ENCODE measurements around the gene NEK10. TPM values are rescaled to one million over a fixed set of nuclear protein-coding genes. Genes with fewer than 3 reads are reported as not detected.

The NEK10 gene
- total and polyA plus RNA-seq, 2 donors (not counting 3 experiments of a cell fraction or from before 2014, with no cell fraction given): 0.32 to 5.0 TPM

- Histone ChIP-seq H2AFZ (ENCODE audit: low read depth, low read length) (no peak overlapping the region), H3K4me1 (ENCODE audit: control insufficient read depth, extremely low read depth, insufficient read depth, low read length) (no peaks in the 10 kb centered on the region), H4K20me1 (replicated peaks; ENCODE audit: control insufficient read depth, extremely low read depth, insufficient read depth, low read length) (no peaks in the 10 kb centered on the region), H3K79me2 (ENCODE audit: control insufficient read depth, insufficient read depth, low read length) (no peaks in the 10 kb centered on the region), H3K9me3 (replicated peaks; ENCODE audit: control insufficient read depth, insufficient read depth, low read length) (no peaks in the 10 kb centered on the region), H3K27ac (ENCODE audit: insufficient read depth, low read depth, low read length) (no peak overlapping the region), H3K4me3 (replicated peaks in 1 of 3; ENCODE audit: insufficient read depth in 1 of 3, low read depth in 1 of 3, low read length in 3 of 3) (no peak overlapping the region), H3K9me1 (replicated peaks; ENCODE audit: control insufficient read depth, extremely low read depth, insufficient read depth, low read length) (no peaks in the 10 kb centered on the region), H3K9ac (replicated peaks; ENCODE audit: extremely low read depth, insufficient read depth, low read length) (no peak overlapping the region), H3K36me3 (ENCODE audit: control insufficient read depth in 2 of 2, extremely low read depth in 1 of 2, insufficient read depth in 2 of 2, low read length in 2 of 2) (no peaks in the 10 kb centered on the region), H3K4me2 (ENCODE audit: insufficient read depth, low read length) (no peak overlapping the region), H3K27me3 (ENCODE audit: control insufficient read depth in 2 of 2, insufficient read depth in 2 of 2, low read length in 2 of 2) (no peaks in the 10 kb centered on the region)
- CTCF ChIA-PET: interaction anchor here (0.7 kb wide), 1 partner anchor 12 kb away, joined by 3 read pairs; no protein-coding TSS in a partner anchor
- intact Hi-C loops (cut with micrococcal nuclease): no loop called here
- no peak for TF ChIP-seq POLR2AphosphoS5 (IDR thresholded peaks at IDR 0.05; ENCODE audit: insufficient read depth, low read depth, low read length)
- no peak for TF ChIP-seq JUN (IDR thresholded peaks at IDR 0.05; ENCODE audit: borderline replicate concordance, insufficient read depth, insufficient read length, low read depth)
- TF ChIP-seq, protein P1, sequence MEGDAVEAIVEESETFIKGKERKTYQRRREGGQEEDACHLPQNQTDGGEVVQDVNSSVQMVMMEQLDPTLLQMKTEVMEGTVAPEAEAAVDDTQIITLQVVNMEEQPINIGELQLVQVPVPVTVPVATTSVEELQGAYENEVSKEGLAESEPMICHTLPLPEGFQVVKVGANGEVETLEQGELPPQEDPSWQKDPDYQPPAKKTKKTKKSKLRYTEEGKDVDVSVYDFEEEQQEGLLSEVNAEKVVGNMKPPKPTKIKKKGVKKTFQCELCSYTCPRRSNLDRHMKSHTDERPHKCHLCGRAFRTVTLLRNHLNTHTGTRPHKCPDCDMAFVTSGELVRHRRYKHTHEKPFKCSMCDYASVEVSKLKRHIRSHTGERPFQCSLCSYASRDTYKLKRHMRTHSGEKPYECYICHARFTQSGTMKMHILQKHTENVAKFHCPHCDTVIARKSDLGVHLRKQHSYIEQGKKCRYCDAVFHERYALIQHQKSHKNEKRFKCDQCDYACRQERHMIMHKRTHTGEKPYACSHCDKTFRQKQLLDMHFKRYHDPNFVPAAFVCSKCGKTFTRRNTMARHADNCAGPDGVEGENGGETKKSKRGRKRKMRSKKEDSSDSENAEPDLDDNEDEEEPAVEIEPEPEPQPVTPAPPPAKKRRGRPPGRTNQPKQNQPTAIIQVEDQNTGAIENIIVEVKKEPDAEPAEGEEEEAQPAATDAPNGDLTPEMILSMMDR (IDR thresholded peaks at IDR 0.05; ENCODE audit: extremely low read depth in 1 of 2, insufficient read depth in 1 of 2, low read depth in 1 of 2, low read length in 2 of 2): no peak
- no peak for TF ChIP-seq EZH2 (IDR thresholded peaks at IDR 0.05; ENCODE audit: borderline replicate concordance, low read depth, low read length, severe bottlenecking)
- no peak for TF ChIP-seq FOS (IDR thresholded peaks at IDR 0.05; ENCODE audit: borderline replicate concordance, insufficient read depth, low read length)
- no peak for TF ChIP-seq GATA2 (IDR thresholded peaks at IDR 0.05; ENCODE audit: insufficient read depth, insufficient read length, low read depth, low read length)
- TF ChIP-seq MYC (IDR thresholded peaks at IDR 0.05; ENCODE audit: low read depth, low read length): no peak
- TF ChIP-seq MAX (IDR thresholded peaks at IDR 0.05; ENCODE audit: insufficient read depth, insufficient read length): no peak
- TF ChIP-seq POLR2A (IDR thresholded peaks at IDR 0.05; ENCODE audit: low read depth, low read length): no peak
- BruUV-seq (replicated peaks): no TSS peak
- DNase-seq (ENCODE audit: low read depth, low spot score) (peak; percentile 6), FAIRE-seq (no peak)
- dilution Hi-C loops (cut with MboI; ENCODE audit: extremely low pct_ligation_motif_present, low sequenced_read_pairs): no loop called here
- POLR2A ChIA-PET: no interaction called here
These were observed 289.5 kb downstream of the NEK10 start for GRCh38 chr3:27079427-27080257.
